Prostate gland (tissue), 2 donors: ENCODE measurements around the gene ARMH1. TPM values are rescaled to one million over a fixed set of nuclear protein-coding genes. Genes with fewer than 3 reads are reported as not detected.
"Not testable (repeated sequence)": the region's sequence is repeated elsewhere in the genome, so short reads cannot be mapped to it uniquely, and the experiment has no call there.

ENCODE experiments used
- DNase-seq: peaks from one replicate; pipeline ENCODE4 v3.0.0-alpha.2; 2019; ENCODE audit warnings: low spot score
- H3K27ac ChIP-seq, 2 donors: fragments of 200-600 bp; sonication (generic); 2 replicates each; pipeline ENCODE4 v1.5.1; 2017 to 2019
- H3K27me3 ChIP-seq: fragments of 200-600 bp; sonication (generic); replicated peaks from 2 replicates; pipeline ENCODE4 v1.5.1; 2019; ENCODE audit not compliant: insufficient read depth
- H3K36me3 ChIP-seq, 2 donors: fragments of 200-600 bp; sonication (generic); 1 replicate in 1 of 2; 2 replicates in 1 of 2; pipeline versions ENCODE4 v1.5.1 to v1.8.1; 2017 to 2019
- H3K4me1 ChIP-seq: fragments of 200-600 bp; sonication (generic); replicated peaks from 2 replicates; pipeline ENCODE4 v1.5.1; 2019
- H3K4me3 ChIP-seq, 2 donors: fragments of 200-600 bp; sonication (generic); 2 replicates each; pipeline ENCODE4 v1.5.1; 2017 to 2019
- H3K9me3 ChIP-seq: fragments of 200-600 bp; sonication (generic); 2 replicates; pipeline ENCODE4 v1.5.1; 2017
- CTCF ChIP-seq, 4 experiments: fragments of 200-600 bp in 2 of 4; fragments of 450-650 bp in 2 of 4; sonication (generic) in 2 of 4; IDR thresholded peaks; 1 replicate in 3 of 4; 2 replicates in 1 of 4; pipeline ENCODE4 v1.5.1; 2016 to 2019; ENCODE audit warnings: antibody characterized with exemption in 4 of 4, mild to moderate bottlenecking in 2 of 4, moderate library complexity in 2 of 4
- POLR2A ChIP-seq: fragments of 450-650 bp; IDR thresholded peaks from one replicate; pipeline ENCODE4 v1.6.1; 2016; ENCODE audit warnings: antibody characterized with exemption, mild to moderate bottlenecking
- POLR2AphosphoS5 ChIP-seq: sonication (generic); formaldehyde crosslinking; IDR thresholded peaks from one replicate; pipeline ENCODE4 v1.6.1; 2017; ENCODE audit warnings: antibody characterized with exemption
- WGBS: methylation state at CpG from one replicate; pipeline ENCODE4 v1.1.5; 2018; 5-methylcytosine and 5-hydroxymethylcytosine counted together
- intact Hi-C: fragments of 100-400 bp; cut with DNase I; formaldehyde crosslinking; loops from one replicate; pipeline ENCODE4 v1.14.2; 2022
- small RNA-seq, 2 donors: library from RNA; depleted of rRNA; stranded (forward); fragments of <200 nt; gene quantifications; one replicate each; pipeline ENCODE3, GENCODE V24; 2016
- total RNA-seq, 2 donors: library from RNA; depleted of rRNA; stranded (reverse); fragments of >200 nt; gene quantifications; one replicate each; pipeline ENCODE4 v1.1.0, GENCODE V29; 2016

The ARMH1 gene
- total RNA-seq, 2 donors from 2014 or later: 1.0 to 3.6 TPM

GRCh38 chr1:44759077-44759476, 84.6 kb downstream of the ARMH1 start:
- H3K36me3 ChIP-seq: no peaks in the 10 kb centered on the region
- no peak overlapping the region for H3K4me3 ChIP-seq
- intact Hi-C loops: no loop called here
- H3K27ac ChIP-seq: no peak overlapping the region
- no peaks in the 10 kb centered on the region for H3K27me3 ChIP-seq
- H3K9me3 ChIP-seq: no peaks in the 10 kb centered on the region
- no peaks in the 10 kb centered on the region for H3K4me1 ChIP-seq
- no peak for DNase-seq
- TF ChIP-seq POLR2AphosphoS5 (no peak), CTCF (IDR thresholded peaks at IDR 0.05) (no peak), POLR2A (no peak)
- 91% methylated on average over 11 of the region's 11 CpGs for WGBS

GRCh38 chr1:44760876-44761275, 86.4 kb downstream of the ARMH1 start:
- 97% methylated on average over 3 of the region's 3 CpGs for WGBS
- TF ChIP-seq CTCF (IDR thresholded peaks at IDR 0.05) (no peak), POLR2AphosphoS5 (no peak), POLR2A (no peak)
- Histone ChIP-seq H3K4me1 (no peaks in the 10 kb centered on the region), H3K27me3 (no peaks in the 10 kb centered on the region), H3K36me3 (no peaks in the 10 kb centered on the region), H3K27ac (no peak overlapping the region), H3K9me3 (no peaks in the 10 kb centered on the region), H3K4me3 (no peak overlapping the region)
- intact Hi-C loops: no loop called here
- no peak for DNase-seq

DNA sequence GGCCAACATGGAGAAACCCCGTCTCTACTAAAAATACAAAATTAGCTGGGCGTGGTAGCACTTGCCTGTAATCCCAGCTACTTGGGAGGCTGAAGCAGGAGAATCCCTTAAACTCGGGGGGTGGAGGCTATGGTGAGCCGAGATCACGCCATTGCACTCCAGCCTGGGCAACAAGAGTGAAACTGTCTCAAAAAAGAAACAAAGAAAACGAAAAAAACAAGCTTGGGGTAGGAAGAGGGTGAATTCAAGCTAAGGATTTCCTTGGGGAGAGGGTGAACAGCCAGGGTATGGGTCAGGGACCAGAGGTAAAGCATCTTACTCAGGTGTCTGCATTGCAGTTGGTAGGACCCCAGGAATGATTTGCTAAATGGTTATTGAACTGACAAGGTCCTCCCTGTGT, 91.9 kb downstream of the ARMH1 start:
- WGBS: 95% methylated on average over 6 of the region's 6 CpGs

More for the DNA sequence above, 91.9 kb downstream of the ARMH1 start:
- H3K36me3 ChIP-seq, H3K9me3 ChIP-seq, H3K27me3 ChIP-seq, DNase-seq, intact Hi-C loops, H3K4me1 ChIP-seq, H3K27ac ChIP-seq, H3K4me3 ChIP-seq: not testable (repeated sequence)

Small RNA genes lying within 50 kb of the gene (small RNA-seq; reads per million reads assigned to genes)
- gene RNU5D-1 (2.6 to 2.7 reads per million in 2 donors), gene RNU5F-1 (0.50 to 1.2 reads per million in 2 donors)

Other genes starting within 250 kb of the ARMH1 start
- gene TMEM53, start 233 bp upstream of the ARMH1 start, total RNA-seq: 1 to 10 TPM; 2.7 to 6.9 TPM
- gene RNU5D-1, start 56.5 kb downstream of the ARMH1 start, total RNA-seq: not detected
- gene KIF2C, start 65.1 kb downstream of the ARMH1 start, total RNA-seq: 10 to 100 TPM in 1 of 2 donors, 1 to 10 TPM in 1; 3.5 to 13.2 TPM
- 1,000 to 10,000 TPM; 1,669 to 3,439 TPM for gene RPS8, start 100.8 kb downstream of the ARMH1 start, total RNA-seq
- not detected for gene BEST4, start 113.5 kb downstream of the ARMH1 start, total RNA-seq
- 10 to 100 TPM in 1 of 2 donors, 1 to 10 TPM in 1; 5.2 to 15.5 TPM for gene PLK3, start 125.7 kb downstream of the ARMH1 start, total RNA-seq
- 1 to 10 TPM in 1 of 2 donors, not detected in 1; 4.0 TPM for gene DYNLT4, start 132.6 kb downstream of the ARMH1 start, total RNA-seq
- 10 to 100 TPM in 1 of 2 donors, under 1 TPM in 1; 0.50 to 10.5 TPM for gene BTBD19, start 133.8 kb downstream of the ARMH1 start, total RNA-seq
- 10 to 100 TPM in 1 of 2 donors, under 1 TPM in 1; 0.32 to 31.9 TPM for gene PTCH2, start 168.5 kb downstream of the ARMH1 start, total RNA-seq